NB4 (cell line): ENCODE results near the gene MAP4.

ENCODE experiments used
- DNase-seq: peaks from one replicate; pipeline ENCODE4 v3.0.0; 2010; ENCODE audit warnings: low read depth
- H3K4me3 ChIP-seq: one replicate; pipeline ENCODE4 v1.5.1; 2011; ENCODE audit warnings: mild to moderate bottlenecking, low read depth, low read length, moderate library complexity
- CTCF ChIP-seq: IDR thresholded peaks from one replicate; pipeline ENCODE4 v1.5.1; 2012; ENCODE audit warnings: low read depth, low read length
- MAX ChIP-seq: IDR thresholded peaks from 2 replicates; pipeline ENCODE4 v1.6.1; 2011; ENCODE audit warnings: low read depth, low read length
- MYC ChIP-seq: IDR thresholded peaks from 2 replicates; pipeline ENCODE4 v1.6.1; 2011; ENCODE audit warnings: low read depth, low read length
- POLR2A ChIP-seq: IDR thresholded peaks from 2 replicates; pipeline ENCODE4 v1.6.1; 2011; ENCODE audit warnings: mild to moderate bottlenecking; ENCODE audit not compliant: insufficient read length; ENCODE audit errors: extremely low read depth

The MAP4 gene

GRCh38 chr3:48047841-48048464, 31.7 kb upstream of the MAP4 start:
- DNase-seq, result peak; percentile 26
- TF ChIP-seq MAX (no peak), CTCF (no peak), POLR2A (no peak), MYC (no peak)

GRCh38 chr3:48042071-48042760, 26.0 kb upstream of the MAP4 start:
- H3K4me3 ChIP-seq, result no peak overlapping the region
- DNase-seq, result no peak
- TF ChIP-seq CTCF, result no peak
- no peak for TF ChIP-seq MYC
- TF ChIP-seq MAX, result no peak
- no peak for TF ChIP-seq POLR2A

More at GRCh38 chr3:48047841-48048464, 31.7 kb upstream of the MAP4 start:
- H3K4me3 ChIP-seq, result no peak overlapping the region

GRCh38 chr3:48039487-48040190, 23.4 kb upstream of the MAP4 start:
- H3K4me3 ChIP-seq, result no peak overlapping the region
- TF ChIP-seq CTCF (no peak), MYC (no peak), POLR2A (no peak), MAX (no peak)
- DNase-seq, result peak; percentile 36

- no peak for TF ChIP-seq CTCF
- TF ChIP-seq MYC, result no peak
- TF ChIP-seq MAX, result no peak
- TF ChIP-seq POLR2A, result no peak
- DNase-seq, result peak; percentile 18
These were observed 22.8 kb upstream of the MAP4 start for GRCh38 chr3:48038971-48039481.

GRCh38 chr3:48034000-48034516, 17.8 kb upstream of the MAP4 start:
- no peak for DNase-seq
- TF ChIP-seq MAX (no peak), POLR2A (no peak), MYC (no peak), CTCF (no peak)
- no peak overlapping the region for H3K4me3 ChIP-seq

More at GRCh38 chr3:48038971-48039481, 22.8 kb upstream of the MAP4 start:
- H3K4me3 ChIP-seq, result no peak overlapping the region
